Astrocyte (in vitro differentiated cells and primary cell): Measurements from ENCODE around the gene IQCE. TPM values are rescaled to one million over a fixed set of nuclear protein-coding genes. Genes with fewer than 3 reads are reported as not detected.
A peak's percentile ranks its signal among the peaks of the same experiment; 100 is the strongest.

Source experiments
- DNase-seq: peaks from one replicate; pipeline ENCODE4 v3.0.0-alpha.2; 2010; ENCODE audit warnings: low read depth
- FAIRE-seq: peaks from 2 replicates; lab custom pipeline; 2011; peaks lifted over from hg19 to GRCh38; lab: Jason Lieb, UNC
- H2AFZ ChIP-seq: 2 replicates; pipeline ENCODE4 v1.6.0; 2012; ENCODE audit warnings: low read depth, low read length, inconsistent platforms
- H3K27ac ChIP-seq: 2 replicates; pipeline ENCODE4 v1.5.1; 2011; ENCODE audit warnings: low read depth, low read length, inconsistent platforms
- H3K27me3 ChIP-seq: 2 replicates; pipeline ENCODE4 v1.6.0; 2011; ENCODE audit warnings: low read length, inconsistent platforms; ENCODE audit not compliant: insufficient read depth
- H3K36me3 ChIP-seq: 2 replicates; pipeline ENCODE4 v1.5.1; 2011; ENCODE audit warnings: low read length, inconsistent platforms; ENCODE audit not compliant: insufficient read depth
- H3K4me1 ChIP-seq: 2 replicates; pipeline ENCODE4 v1.5.1; 2011; ENCODE audit warnings: low read length, inconsistent platforms; ENCODE audit not compliant: insufficient read depth
- H3K4me2 ChIP-seq: 2 replicates; pipeline ENCODE4 v1.6.0; 2012; ENCODE audit warnings: low read length, inconsistent platforms
- H3K4me3 ChIP-seq: 2 replicates; pipeline ENCODE4 v1.5.1; 2011; ENCODE audit warnings: low read depth, mild to moderate bottlenecking, low read length, inconsistent platforms; ENCODE audit not compliant: insufficient read depth
- H3K79me2 ChIP-seq: 2 replicates; pipeline ENCODE4 v1.6.0; 2012; ENCODE audit warnings: mild to moderate bottlenecking, low read length, inconsistent platforms; ENCODE audit not compliant: insufficient read depth
- H3K9ac ChIP-seq: 2 replicates; pipeline ENCODE4 v1.6.0; 2012; ENCODE audit warnings: mild to moderate bottlenecking, low read length, inconsistent platforms
- H3K9me3 ChIP-seq: 2 replicates; pipeline ENCODE4 v1.5.1; 2012; ENCODE audit warnings: low read depth, mild to moderate bottlenecking, low read length, inconsistent platforms; ENCODE audit not compliant: insufficient read depth
- H4K20me1 ChIP-seq: 2 replicates; pipeline ENCODE4 v1.6.0; 2012; ENCODE audit warnings: low read length, inconsistent platforms; ENCODE audit not compliant: insufficient read depth
- H3K27ac Mint-ChIP-seq: one replicate; pipeline ENCODE4 v1.8.0; 2021; ENCODE audit warnings: mild to moderate bottlenecking, mixed read lengths; ENCODE audit not compliant: unreplicated experiment
- H3K27me3 Mint-ChIP-seq: one replicate; pipeline ENCODE4 v1.8.0; 2021; ENCODE audit warnings: low read depth, mixed read lengths; ENCODE audit not compliant: unreplicated experiment
- H3K36me3 Mint-ChIP-seq: one replicate; pipeline ENCODE4 v1.8.0; 2021; ENCODE audit warnings: low read depth, mixed read lengths; ENCODE audit not compliant: unreplicated experiment
- H3K4me1 Mint-ChIP-seq: one replicate; pipeline ENCODE4 v1.8.0; 2021; ENCODE audit warnings: low read depth, mixed read lengths; ENCODE audit not compliant: unreplicated experiment
- H3K4me3 Mint-ChIP-seq: one replicate; pipeline ENCODE4 v1.8.0; 2021; ENCODE audit warnings: mild to moderate bottlenecking, moderate library complexity, mixed read lengths; ENCODE audit not compliant: unreplicated experiment
- H3K9me3 Mint-ChIP-seq: one replicate; pipeline ENCODE4 v1.8.0; 2021; ENCODE audit warnings: mild to moderate bottlenecking, mixed read lengths; ENCODE audit not compliant: unreplicated experiment
- CTCF ChIP-seq: IDR thresholded peaks from 2 replicates; pipeline ENCODE4 v1.5.1; 2011; ENCODE audit warnings: low read depth, mild to moderate bottlenecking, inconsistent platforms, low read length, moderate library complexity; ENCODE audit not compliant: insufficient read depth
- EZH2 ChIP-seq: IDR thresholded peaks from 2 replicates; pipeline ENCODE4 v1.6.1; 2012; ENCODE audit warnings: mild to moderate bottlenecking, low read length, inconsistent platforms; ENCODE audit not compliant: insufficient read depth
- total RNA-seq: library from RNA; stranded (reverse); gene quantifications from 2 replicates; pipeline ENCODE4 v1.2.1, GENCODE V29; 2021

Gene IQCE
- total RNA-seq, 1 donor from 2014 or later, result 13.1 TPM

- no peak for FAIRE-seq
- Histone ChIP-seq H4K20me1 (peaks cover 11% of the 10 kb centered on the region), H3K9ac (no peak overlapping the region), H3K4me2 (no peak overlapping the region), H3K9me3 (no peaks in the 10 kb centered on the region), H3K27ac (no peak overlapping the region), H2AFZ (no peak overlapping the region), H3K4me1 (no peaks in the 10 kb centered on the region), H3K36me3 (no peaks in the 10 kb centered on the region), H3K27me3 (no peaks in the 10 kb centered on the region), H3K4me3 (no peak overlapping the region), H3K79me2 (no peaks in the 10 kb centered on the region)
- Mint-ChIP-seq H3K4me3 (no peak overlapping the region), H3K9me3 (no peaks in the 10 kb centered on the region), H3K27ac (no peak overlapping the region), H3K4me1 (no peaks in the 10 kb centered on the region), H3K27me3 (no peaks in the 10 kb centered on the region), H3K36me3 (peaks cover 7% of the 10 kb centered on the region)
- DNase-seq, result no peak
- TF ChIP-seq CTCF (no peak), EZH2 (no peak)
Measured at GRCh38 chr7:2542011-2542915, 16.5 kb upstream of the IQCE start.

GRCh38 chr7:2542916-2543871 lies 15.6 kb upstream of the IQCE start:
- peak overlapping the region; percentile 34 for H3K27ac Mint-ChIP-seq

More at GRCh38 chr7:2542916-2543871, 15.6 kb upstream of the IQCE start:
- Mint-ChIP-seq H3K9me3 (no peaks in the 10 kb centered on the region), H3K27me3 (no peaks in the 10 kb centered on the region), H3K4me1 (no peaks in the 10 kb centered on the region), H3K36me3 (peaks cover 8% of the 10 kb centered on the region), H3K4me3 (no peak overlapping the region)
- no peak for TF ChIP-seq EZH2
- no peak for TF ChIP-seq CTCF
- Histone ChIP-seq H3K9me3 (no peaks in the 10 kb centered on the region), H2AFZ (no peak overlapping the region), H3K27ac (no peak overlapping the region), H4K20me1 (peaks cover 7% of the 10 kb centered on the region), H3K27me3 (no peaks in the 10 kb centered on the region), H3K4me3 (no peak overlapping the region), H3K4me1 (no peaks in the 10 kb centered on the region), H3K79me2 (no peaks in the 10 kb centered on the region), H3K4me2 (no peak overlapping the region), H3K36me3 (no peaks in the 10 kb centered on the region), H3K9ac (no peak overlapping the region)
- FAIRE-seq (no peak), DNase-seq (no peak)
